ENCODE data around the gene TNNI2.

DNA sequence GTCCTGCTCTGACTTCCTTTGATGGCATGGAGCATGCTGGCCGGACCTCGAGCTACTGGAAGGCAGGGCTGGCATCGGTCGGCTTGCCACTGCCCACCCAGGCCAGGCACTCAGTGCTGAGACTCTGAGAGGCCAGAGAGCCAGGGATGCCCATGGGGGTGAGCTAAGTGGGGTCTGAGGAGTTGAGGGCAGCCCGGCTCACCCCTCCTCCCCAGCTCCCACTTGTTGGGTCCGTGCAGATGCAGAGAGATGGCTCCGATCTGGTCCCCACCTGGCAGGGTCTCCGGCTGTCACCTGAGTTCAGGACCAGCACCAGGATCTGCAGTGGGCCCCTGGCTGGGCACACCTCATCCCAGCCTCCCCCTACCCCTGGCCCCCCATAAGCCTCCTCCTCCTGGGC lies 27.4 kb downstream of the TNNI2 start:
- TF ChIP-seq, protein P1, sequence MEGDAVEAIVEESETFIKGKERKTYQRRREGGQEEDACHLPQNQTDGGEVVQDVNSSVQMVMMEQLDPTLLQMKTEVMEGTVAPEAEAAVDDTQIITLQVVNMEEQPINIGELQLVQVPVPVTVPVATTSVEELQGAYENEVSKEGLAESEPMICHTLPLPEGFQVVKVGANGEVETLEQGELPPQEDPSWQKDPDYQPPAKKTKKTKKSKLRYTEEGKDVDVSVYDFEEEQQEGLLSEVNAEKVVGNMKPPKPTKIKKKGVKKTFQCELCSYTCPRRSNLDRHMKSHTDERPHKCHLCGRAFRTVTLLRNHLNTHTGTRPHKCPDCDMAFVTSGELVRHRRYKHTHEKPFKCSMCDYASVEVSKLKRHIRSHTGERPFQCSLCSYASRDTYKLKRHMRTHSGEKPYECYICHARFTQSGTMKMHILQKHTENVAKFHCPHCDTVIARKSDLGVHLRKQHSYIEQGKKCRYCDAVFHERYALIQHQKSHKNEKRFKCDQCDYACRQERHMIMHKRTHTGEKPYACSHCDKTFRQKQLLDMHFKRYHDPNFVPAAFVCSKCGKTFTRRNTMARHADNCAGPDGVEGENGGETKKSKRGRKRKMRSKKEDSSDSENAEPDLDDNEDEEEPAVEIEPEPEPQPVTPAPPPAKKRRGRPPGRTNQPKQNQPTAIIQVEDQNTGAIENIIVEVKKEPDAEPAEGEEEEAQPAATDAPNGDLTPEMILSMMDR (IDR thresholded peaks at IDR 0.05), result no peak
- no peak for TF ChIP-seq POLR2A (IDR thresholded peaks at IDR 0.05)
